ENCODE measurements around the gene GNAO1.

DNA sequence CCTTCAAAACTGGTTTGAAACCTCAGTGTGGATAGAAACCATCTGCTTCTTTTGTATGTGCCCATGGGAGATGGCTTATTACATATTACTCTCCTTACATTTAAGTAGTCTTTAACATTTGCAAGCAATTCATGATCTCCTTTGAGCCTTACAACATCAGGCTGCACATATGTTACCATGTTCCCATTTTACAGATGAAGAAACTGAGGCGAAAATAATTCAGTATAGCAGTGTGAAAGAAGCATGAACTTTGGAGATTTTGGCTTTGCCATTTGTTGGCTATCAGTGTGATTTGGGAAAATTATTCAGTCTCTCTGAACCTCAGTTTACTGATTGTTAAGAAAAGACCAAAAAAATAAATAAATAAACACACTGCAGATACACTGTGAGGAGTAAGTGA is 15.7 kb downstream of the GNAO1 start:
- TF ChIP-seq EZH2 (IDR thresholded peaks at IDR 0.05; ENCODE audit: low read length, unreplicated experiment): no peak
- TF ChIP-seq, protein P1, sequence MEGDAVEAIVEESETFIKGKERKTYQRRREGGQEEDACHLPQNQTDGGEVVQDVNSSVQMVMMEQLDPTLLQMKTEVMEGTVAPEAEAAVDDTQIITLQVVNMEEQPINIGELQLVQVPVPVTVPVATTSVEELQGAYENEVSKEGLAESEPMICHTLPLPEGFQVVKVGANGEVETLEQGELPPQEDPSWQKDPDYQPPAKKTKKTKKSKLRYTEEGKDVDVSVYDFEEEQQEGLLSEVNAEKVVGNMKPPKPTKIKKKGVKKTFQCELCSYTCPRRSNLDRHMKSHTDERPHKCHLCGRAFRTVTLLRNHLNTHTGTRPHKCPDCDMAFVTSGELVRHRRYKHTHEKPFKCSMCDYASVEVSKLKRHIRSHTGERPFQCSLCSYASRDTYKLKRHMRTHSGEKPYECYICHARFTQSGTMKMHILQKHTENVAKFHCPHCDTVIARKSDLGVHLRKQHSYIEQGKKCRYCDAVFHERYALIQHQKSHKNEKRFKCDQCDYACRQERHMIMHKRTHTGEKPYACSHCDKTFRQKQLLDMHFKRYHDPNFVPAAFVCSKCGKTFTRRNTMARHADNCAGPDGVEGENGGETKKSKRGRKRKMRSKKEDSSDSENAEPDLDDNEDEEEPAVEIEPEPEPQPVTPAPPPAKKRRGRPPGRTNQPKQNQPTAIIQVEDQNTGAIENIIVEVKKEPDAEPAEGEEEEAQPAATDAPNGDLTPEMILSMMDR (conservative IDR thresholded peaks at IDR 0.05; ENCODE audit: low read depth, low read length): no peak
- no peak for TF ChIP-seq EZH2phosphoT487 (IDR thresholded peaks at IDR 0.05; ENCODE audit: borderline replicate concordance, low read length)

Data from PC-3 (cell line).